Activated CD4-positive, alpha-beta memory T cell treated with anti-CD3 and anti-CD28 coated beads for 36 hours (primary cell): ENCODE results near the gene NYNRIN. TPM values are rescaled to one million over a fixed set of nuclear protein-coding genes. Genes with fewer than 3 reads are reported as not detected.

Source experiments
- CTCF ChIA-PET: fragments of 350-600 bp; sonication (Branson Sonifier 250); formaldehyde crosslinking; loops from one replicate; lab custom pipeline; 2021; ENCODE audit warnings: antibody characterized with exemption, inconsistent platforms; lab: Charles Lee
- POLR2A ChIA-PET: fragments of 350-600 bp; sonication (Branson Sonifier 250); formaldehyde crosslinking; loops from one replicate; lab custom pipeline; 2021; ENCODE audit warnings: antibody characterized with exemption; lab: Charles Lee
- DNase-seq: peaks from one replicate; pipeline ENCODE4 v3.0.0-alpha.2; 2020
- H3K27ac Mint-ChIP-seq: one replicate; pipeline ENCODE4 v1.8.0; 2021; ENCODE audit warnings: mixed read lengths
- H3K27me3 Mint-ChIP-seq: one replicate; pipeline ENCODE4 v1.8.0; 2021; ENCODE audit warnings: mixed read lengths
- H3K36me3 Mint-ChIP-seq: one replicate; pipeline ENCODE4 v1.8.0; 2021; ENCODE audit warnings: mixed read lengths
- H3K4me1 Mint-ChIP-seq: one replicate; pipeline ENCODE4 v1.8.0; 2021; ENCODE audit warnings: low read depth, mixed read lengths
- H3K4me3 Mint-ChIP-seq: one replicate; pipeline ENCODE4 v1.8.0; 2021; ENCODE audit warnings: mild to moderate bottlenecking, mixed read lengths
- H3K9me3 Mint-ChIP-seq: one replicate; pipeline ENCODE4 v1.8.0; 2021; ENCODE audit warnings: mixed read lengths
- intact Hi-C: fragments of 100-400 bp; cut with micrococcal nuclease; formaldehyde crosslinking; loops from one replicate; pipeline ENCODE4 v1.15.1; 2023
- total RNA-seq, 2 experiments: library from RNA; stranded (reverse); gene quantifications; one replicate each; pipeline ENCODE4 v1.2.3, GENCODE V29; 2021

Gene NYNRIN
- total RNA-seq, 2 experiments from 2014 or later = 0.02 to 0.22 TPM

GRCh38 chr14:24422261-24422660 is 23.5 kb downstream of the NYNRIN start:
- Mint-ChIP-seq H3K4me3 (no peak overlapping the region), H3K27me3 (peaks cover 3% of the 10 kb centered on the region), H3K27ac (no peak overlapping the region), H3K9me3 (no peaks in the 10 kb centered on the region), H3K36me3 (no peaks in the 10 kb centered on the region), H3K4me1 (peaks cover 21% of the 10 kb centered on the region)
- intact Hi-C loops = no loop called here
- DNase-seq = peak; percentile 7
- ChIA-PET POLR2A (no interaction called here), CTCF (interaction anchor here (2.2 to 2.7 kb wide), 2 partner anchors 9 to 13 kb away, joined by 5 to 23 read pairs; no protein-coding TSS in a partner anchor)

- intact Hi-C loops = no loop called here
- H3K4me3 Mint-ChIP-seq = no peak overlapping the region
- H3K27ac Mint-ChIP-seq = no peak overlapping the region
- peak; percentile 8 for DNase-seq
- H3K27me3 Mint-ChIP-seq = peaks cover 3% of the 10 kb centered on the region
- no peaks in the 10 kb centered on the region for H3K36me3 Mint-ChIP-seq
- ChIA-PET POLR2A (no interaction called here), CTCF (interaction anchor here (0.6 to 21.1 kb wide), 7 partner anchors 8 to 94 kb away, joined by 3 to 968 read pairs (median 8); partner anchors contain the start of genes ADCY4 and RIPK3)
- no peaks in the 10 kb centered on the region for H3K9me3 Mint-ChIP-seq
- H3K4me1 Mint-ChIP-seq = peaks cover 24% of the 10 kb centered on the region
Measured at GRCh38 chr14:24422694-24423601, 24.1 kb downstream of the NYNRIN start.

- Mint-ChIP-seq H3K36me3 (no peaks in the 10 kb centered on the region), H3K27ac (peak overlapping the region; percentile 70), H3K27me3 (no peaks in the 10 kb centered on the region), H3K4me1 (peaks cover 33% of the 10 kb centered on the region), H3K4me3 (no peak overlapping the region), H3K9me3 (no peaks in the 10 kb centered on the region)
- intact Hi-C loops = no loop called here
- ChIA-PET CTCF (interaction anchor here (0.6 to 21.1 kb wide), 8 partner anchors 11 to 118 kb away, joined by 3 to 968 read pairs (median 6); partner anchors contain the start of genes ADCY4, CIDEB, LTB4R and LTB4R2), POLR2A (interaction anchor here (1.0 to 1.5 kb wide), 3 partner anchors 9 to 17 kb away, joined by 3 to 8 read pairs (median 3); partner anchors contain the start of gene SDR39U1)
- DNase-seq = peak; percentile 3
Measured at GRCh38 chr14:24425704-24426103, 26.9 kb downstream of the NYNRIN start.

GRCh38 chr14:24426150-24426911 is 27.5 kb downstream of the NYNRIN start:
- Mint-ChIP-seq H3K27ac (peak overlapping the region; percentile 70), H3K4me3 (no peak overlapping the region), H3K36me3 (no peaks in the 10 kb centered on the region), H3K4me1 (peaks cover 39% of the 10 kb centered on the region), H3K27me3 (no peaks in the 10 kb centered on the region), H3K9me3 (no peaks in the 10 kb centered on the region)
- no peak for DNase-seq
- ChIA-PET CTCF (interaction anchor here (0.6 to 21.1 kb wide), 5 partner anchors 60 to 118 kb away, joined by 4 to 968 read pairs (median 8); partner anchors contain the start of genes ADCY4, CIDEB, LTB4R and LTB4R2), POLR2A (interaction anchor here (1.0 kb wide), 1 partner anchor 15 kb away, joined by 3 read pairs; no protein-coding TSS in a partner anchor)
- intact Hi-C loops = no loop called here

GRCh38 chr14:24426912-24427536 is 28.2 kb downstream of the NYNRIN start:
- Mint-ChIP-seq H3K4me1 (peaks cover 45% of the 10 kb centered on the region), H3K27ac (peak overlapping the region; percentile 28), H3K9me3 (no peaks in the 10 kb centered on the region), H3K27me3 (no peaks in the 10 kb centered on the region), H3K4me3 (no peak overlapping the region), H3K36me3 (peaks cover 4% of the 10 kb centered on the region)
- CTCF ChIA-PET = interaction anchor here (0.6 to 21.1 kb wide), 5 partner anchors 56 to 119 kb away, joined by 3 to 968 read pairs (median 8); partner anchors contain the start of genes ADCY4, CIDEB, LTB4R and LTB4R2
- intact Hi-C loops = no loop called here
- DNase-seq = peak; percentile 11
- POLR2A ChIA-PET = interaction anchor here (0.8 kb wide), 1 partner anchor 10 kb away, joined by 3 read pairs; no protein-coding TSS in a partner anchor

GRCh38 chr14:24427537-24428508 is 29.0 kb downstream of the NYNRIN start:
- no peak overlapping the region for H3K4me3 Mint-ChIP-seq
- ChIA-PET CTCF (interaction anchor here (0.6 to 21.1 kb wide), 4 partner anchors 9 to 120 kb away, joined by 3 to 968 read pairs (median 4); partner anchors contain the start of genes ADCY4, CIDEB and RIPK3), POLR2A (interaction anchor here (0.8 kb wide), 1 partner anchor 9 kb away, joined by 3 read pairs; no protein-coding TSS in a partner anchor)
- DNase-seq = peak; percentile 8
- H3K36me3 Mint-ChIP-seq = peaks cover 5% of the 10 kb centered on the region
- H3K27ac Mint-ChIP-seq = peak overlapping the region; percentile 11
- no peaks in the 10 kb centered on the region for H3K27me3 Mint-ChIP-seq
- intact Hi-C loops = no loop called here
- H3K4me1 Mint-ChIP-seq = peaks cover 46% of the 10 kb centered on the region
- no peaks in the 10 kb centered on the region for H3K9me3 Mint-ChIP-seq

GRCh38 chr14:24428628-24429394 is 30.0 kb downstream of the NYNRIN start:
- H3K36me3 Mint-ChIP-seq = peaks cover 14% of the 10 kb centered on the region
- H3K9me3 Mint-ChIP-seq = no peaks in the 10 kb centered on the region
- H3K27ac Mint-ChIP-seq = peak overlapping the region; percentile 96
- CTCF ChIA-PET = interaction anchor here (0.9 to 21.1 kb wide), 5 partner anchors 8 to 99 kb away, joined by 4 to 968 read pairs (median 89); partner anchors contain the start of genes ADCY4, RIPK3 and SDR39U1
- no peaks in the 10 kb centered on the region for H3K27me3 Mint-ChIP-seq
- peak overlapping the region; percentile 88 for H3K4me3 Mint-ChIP-seq
- peaks cover 50% of the 10 kb centered on the region for H3K4me1 Mint-ChIP-seq
- intact Hi-C loops = no loop called here
- POLR2A ChIA-PET = interaction anchor here (0.7 to 4.0 kb wide), 5 partner anchors 13 to 315 kb away, joined by 3 to 67 read pairs (median 19); partner anchors contain the start of genes ADCY4, DCAF11, NRL and SDR39U1
- DNase-seq = peak; percentile 5

GRCh38 chr14:24429395-24430142 is 30.8 kb downstream of the NYNRIN start, which contains the start of the genes CBLN3 and KHNYN:
Gene CBLN3, minus strand, starts transcription at chr14:24429668. Its CDS starts 614 bp downstream, at chr14:24429054.
Gene KHNYN, plus strand, starts transcription at chr14:24429954. Its CDS starts 777 bp downstream, at chr14:24430731.
- Mint-ChIP-seq H3K27me3 (no peaks in the 10 kb centered on the region), H3K4me1 (peaks cover 50% of the 10 kb centered on the region)

More at GRCh38 chr14:24429395-24430142, 30.8 kb downstream of the NYNRIN start, which contains the start of the genes CBLN3 and KHNYN:
- H3K9me3 Mint-ChIP-seq = no peaks in the 10 kb centered on the region
- intact Hi-C loops = loop anchor here (2.0 to 5.0 kb wide), 3 partner anchors 17 to 283 kb away; partner anchors contain the start of genes LTB4R, LTB4R2, PSME2 and RNF31
- ChIA-PET POLR2A (interaction anchor here (0.7 to 4.0 kb wide), 18 partner anchors 9 to 316 kb away, joined by 3 to 67 read pairs (median 4); partner anchors contain the start of genes ADCY4, CHMP4A, DCAF11 and LTB4R), CTCF (interaction anchor here (0.9 to 21.1 kb wide), 9 partner anchors 10 to 216 kb away, joined by 3 to 968 read pairs (median 58); partner anchors contain the start of genes ADCY4, CHMP4A, CIDEB and LTB4R)
- H3K36me3 Mint-ChIP-seq = peaks cover 16% of the 10 kb centered on the region
- H3K4me3 Mint-ChIP-seq = peak within 1 kb of the TSS; percentile 91
- DNase-seq = peak; percentile 92
- H3K27ac Mint-ChIP-seq = peak within 1 kb of the TSS; percentile 98
